HL-60 (cell line): ENCODE measurements around the gene ZNF70.

Experiments
- CTCF ChIP-seq: IDR thresholded peaks from one replicate; pipeline ENCODE4 v1.5.1; 2011; ENCODE audit warnings: low read length, control low read depth, inconsistent platforms; ENCODE audit not compliant: insufficient read depth
- GABPA ChIP-seq: IDR thresholded peaks from 2 replicates; pipeline ENCODE4 v1.6.1; 2012; ENCODE audit warnings: low read depth

GRCh38 chr22:23779731-23780130, 28.8 kb upstream of the ZNF70 start:
- TF ChIP-seq GABPA = no peak
- no peak for TF ChIP-seq CTCF
